DND-41 (cell line): Measurements from ENCODE around the gene KIFBP.

Source experiments
- EZH2 ChIP-seq: IDR thresholded peaks from 3 replicates; pipeline ENCODE4 v1.6.1; 2012; ENCODE audit warnings: borderline replicate concordance, low read depth, mild to moderate bottlenecking, moderate library complexity, low read length, inconsistent platforms; ENCODE audit not compliant: severe bottlenecking
- TF ChIP-seq, protein P1 (sequence below): IDR thresholded peaks from 2 replicates; pipeline ENCODE4 v1.5.1; 2012; ENCODE audit warnings: borderline replicate concordance, low read length, moderate library complexity, mild to moderate bottlenecking; ENCODE audit not compliant: poor library complexity, severe bottlenecking; ENCODE audit errors: extremely low read depth

DNA sequence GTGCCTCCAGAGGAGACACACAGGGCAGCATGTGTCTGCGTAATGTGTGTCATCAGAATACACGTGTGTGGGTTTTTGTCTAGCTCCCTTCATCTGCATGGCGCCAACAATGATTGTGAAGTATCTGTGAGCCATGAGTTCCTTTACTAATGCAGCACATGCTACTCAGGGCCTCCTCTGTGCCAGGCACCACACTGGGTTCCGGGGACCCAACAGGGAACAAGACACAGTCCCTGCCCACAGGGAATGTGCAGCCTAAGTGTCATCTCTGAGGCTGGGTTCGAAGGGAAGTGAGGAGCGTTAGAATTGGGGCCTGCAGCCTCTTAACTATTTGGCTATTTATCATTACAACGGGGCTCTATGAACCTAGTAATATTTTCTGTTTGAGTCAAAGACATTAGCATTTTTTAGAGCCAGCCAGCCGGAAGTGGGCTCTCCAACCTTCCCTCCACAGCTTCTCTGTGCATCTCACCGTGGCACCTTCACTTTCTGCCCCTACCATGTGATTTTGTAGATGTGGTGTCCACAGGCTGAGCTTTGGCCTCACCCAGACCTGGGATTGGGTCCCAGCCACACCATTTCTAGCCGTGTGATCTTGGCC, 55.4 kb downstream of the KIFBP start:
- TF ChIP-seq, protein P1, sequence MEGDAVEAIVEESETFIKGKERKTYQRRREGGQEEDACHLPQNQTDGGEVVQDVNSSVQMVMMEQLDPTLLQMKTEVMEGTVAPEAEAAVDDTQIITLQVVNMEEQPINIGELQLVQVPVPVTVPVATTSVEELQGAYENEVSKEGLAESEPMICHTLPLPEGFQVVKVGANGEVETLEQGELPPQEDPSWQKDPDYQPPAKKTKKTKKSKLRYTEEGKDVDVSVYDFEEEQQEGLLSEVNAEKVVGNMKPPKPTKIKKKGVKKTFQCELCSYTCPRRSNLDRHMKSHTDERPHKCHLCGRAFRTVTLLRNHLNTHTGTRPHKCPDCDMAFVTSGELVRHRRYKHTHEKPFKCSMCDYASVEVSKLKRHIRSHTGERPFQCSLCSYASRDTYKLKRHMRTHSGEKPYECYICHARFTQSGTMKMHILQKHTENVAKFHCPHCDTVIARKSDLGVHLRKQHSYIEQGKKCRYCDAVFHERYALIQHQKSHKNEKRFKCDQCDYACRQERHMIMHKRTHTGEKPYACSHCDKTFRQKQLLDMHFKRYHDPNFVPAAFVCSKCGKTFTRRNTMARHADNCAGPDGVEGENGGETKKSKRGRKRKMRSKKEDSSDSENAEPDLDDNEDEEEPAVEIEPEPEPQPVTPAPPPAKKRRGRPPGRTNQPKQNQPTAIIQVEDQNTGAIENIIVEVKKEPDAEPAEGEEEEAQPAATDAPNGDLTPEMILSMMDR: no peak
- no peak for TF ChIP-seq EZH2
